DMS 273 treated with DMSO at 0.1 percent for 48 hours (cell line): ENCODE measurements around the gene FOXG1.

ENCODE experiments used
- DNase-seq: peaks from one replicate; lab custom pipeline; 2025; lab: John Stamatoyannopoulos, UW

Gene FOXG1

DNA sequence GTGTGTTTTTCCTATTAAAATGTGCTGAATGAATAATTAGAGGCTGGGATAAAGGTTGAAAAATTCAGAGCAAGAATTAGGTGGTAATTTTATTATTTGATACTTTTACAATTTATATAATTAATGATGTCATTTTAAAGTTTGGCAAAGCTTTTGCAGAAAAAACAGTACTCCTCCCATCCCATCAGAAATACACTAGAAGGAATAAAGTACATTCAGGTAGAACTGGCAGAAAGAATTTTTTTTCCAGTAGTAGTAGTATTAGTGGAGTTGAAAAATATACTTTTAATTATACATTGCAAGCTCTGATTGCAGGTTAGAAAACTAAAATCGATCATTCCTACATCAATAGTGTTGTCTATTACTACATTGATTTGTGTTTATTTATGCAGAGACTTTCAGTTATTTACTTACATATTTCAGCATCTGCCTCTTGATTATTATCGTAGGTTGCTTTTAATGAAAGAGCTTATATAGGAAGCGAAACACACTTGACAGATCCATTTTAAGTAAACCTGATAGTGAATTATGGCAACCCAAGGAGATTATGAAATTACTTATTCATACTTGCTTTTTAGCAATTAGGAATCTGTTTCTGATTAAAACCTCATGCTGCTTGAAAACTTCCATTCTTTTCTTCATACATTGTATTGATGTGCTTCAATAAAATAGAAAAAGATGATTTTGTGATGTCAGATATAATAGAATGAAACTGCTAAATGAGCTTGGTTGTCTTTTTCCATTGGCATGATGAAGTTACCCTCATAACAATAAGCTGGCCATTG is 10.1 kb downstream of the FOXG1 start:
- no peak for DNase-seq

GRCh38 chr14:28777471-28778137 is 11.0 kb downstream of the FOXG1 start:
- no peak for DNase-seq

GRCh38 chr14:28778138-28779117 is 11.8 kb downstream of the FOXG1 start:
- no peak for DNase-seq

- no peak for DNase-seq
These were observed 12.9 kb downstream of the FOXG1 start for GRCh38 chr14:28779456-28779855.

- DNase-seq, result no peak
These were observed 14.5 kb downstream of the FOXG1 start for GRCh38 chr14:28780843-28781820.

- DNase-seq, result no peak
These were observed 15.7 kb downstream of the FOXG1 start for GRCh38 chr14:28782301-28782700.

DNA sequence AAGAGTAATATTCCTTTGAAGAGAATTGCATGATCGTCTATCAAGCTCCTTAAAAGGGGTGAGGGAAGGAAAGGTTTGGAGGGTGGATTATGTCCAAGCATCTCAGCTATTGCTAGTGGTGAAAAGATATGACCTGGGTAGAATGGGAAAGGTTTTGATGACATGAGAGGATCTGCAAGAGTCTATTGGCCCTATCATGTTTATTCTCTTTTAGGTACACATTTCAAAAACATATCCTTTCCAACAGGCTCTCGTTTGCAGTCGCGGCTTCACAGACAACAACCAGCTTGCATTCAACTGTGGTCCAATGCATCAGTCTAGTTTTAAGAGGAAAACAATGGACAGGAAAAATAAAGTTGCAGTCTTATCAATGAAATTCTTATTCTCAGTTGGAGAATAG is 17.1 kb downstream of the FOXG1 start:
- no peak for DNase-seq

- DNase-seq, result no peak
These were observed 17.8 kb downstream of the FOXG1 start for GRCh38 chr14:28784096-28785048.

GRCh38 chr14:28785096-28785952 is 18.7 kb downstream of the FOXG1 start:
- no peak for DNase-seq

GRCh38 chr14:28807518-28807917 is 40.9 kb downstream of the FOXG1 start:
- no peak for DNase-seq

DNA sequence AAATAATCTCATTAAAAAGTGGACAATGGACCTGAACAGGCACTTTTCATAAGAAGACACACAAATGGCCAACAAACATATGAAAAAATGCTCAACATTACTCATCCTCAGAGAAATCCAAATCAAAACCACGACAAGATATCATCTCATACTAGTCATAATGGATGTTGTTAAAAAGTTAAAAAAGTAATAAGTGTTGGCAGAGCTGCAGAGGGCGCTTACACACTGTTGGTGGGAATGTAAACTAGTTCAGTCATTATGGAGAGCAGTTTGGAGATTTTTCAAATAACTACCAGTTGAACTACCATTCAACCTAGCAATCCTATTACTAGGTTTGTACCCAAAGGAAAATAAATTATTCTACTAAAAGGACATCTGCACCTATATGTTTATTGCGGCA is 47.2 kb downstream of the FOXG1 start:
- DNase-seq, result no peak
